T-cell (primary cell): ENCODE data around the gene CNTRL. TPM values are rescaled to one million over a fixed set of nuclear protein-coding genes. Genes with fewer than 3 reads are reported as not detected.

Experiments
- ATAC-seq, 4 experiments: fragments of 200-7000 bp in 3 of 4; fragments of 150-1000 bp in 1 of 4; cut with Tn5 transposase; replicated peaks in 1 of 4; 1 replicate in 3 of 4; 2 replicates in 1 of 4; pipeline ENCODE4 v1.10.0; 2021; ENCODE audit warnings: moderate library complexity in 3 of 4, mild to moderate bottlenecking in 2 of 4, moderate number of reproducible peaks in 1 of 4
- CTCF ChIA-PET, 2 donors: fragments of 300-600 bp; sonication (Branson Sonifier 250); formaldehyde crosslinking; loops; one replicate each; lab custom pipeline; 2022; ENCODE audit warnings: antibody characterized with exemption in 2 of 2; lab: Charles Lee
- POLR2A ChIA-PET, 2 donors: fragments of 300-600 bp; sonication (Branson Sonifier 250); formaldehyde crosslinking; loops; one replicate each; lab custom pipeline; 2022; ENCODE audit warnings: antibody characterized with exemption in 2 of 2; lab: Charles Lee
- DNase-seq, 35 experiments: peaks; one replicate each; pipeline versions ENCODE4 v3.0.0 to v3.0.0-alpha.2; 2013 to 2023
- H3K27ac ChIP-seq: one replicate; pipeline ENCODE4 v1.5.1; 2013; ENCODE audit warnings: low read length
- H3K27me3 ChIP-seq, 2 experiments: replicated peaks in 1 of 2; 1 replicate in 1 of 2; 2 replicates in 1 of 2; pipeline versions ENCODE4 v1.6.1 to v1.7.0; 2013; ENCODE audit warnings: low read length in 1 of 2, mixed read lengths in 1 of 2; ENCODE audit not compliant: control insufficient read depth in 2 of 2, insufficient read depth in 2 of 2; ENCODE audit errors: extremely low read depth in 1 of 2
- H3K36me3 ChIP-seq, 2 donors: 1 replicate in 1 of 2; 2 replicates in 1 of 2; pipeline versions ENCODE4 v1.6.1 to v1.7.0; 2013; ENCODE audit warnings: low read length in 1 of 2; ENCODE audit not compliant: control insufficient read depth in 2 of 2, insufficient read depth in 1 of 2; ENCODE audit errors: extremely low read depth in 1 of 2
- H3K4me1 ChIP-seq, 2 experiments: 1 replicate in 1 of 2; 2 replicates in 1 of 2; pipeline versions ENCODE4 v1.6.1 to v1.7.0; 2013; ENCODE audit warnings: low read length in 2 of 2, mixed read lengths in 1 of 2; ENCODE audit not compliant: insufficient read depth in 2 of 2, control insufficient read depth in 1 of 2; ENCODE audit errors: extremely low read depth in 1 of 2
- H3K4me3 ChIP-seq, 2 donors: 1 replicate in 1 of 2; 2 replicates in 1 of 2; pipeline versions ENCODE4 v1.5.1 to v1.7.0; 2013; ENCODE audit warnings: mild to moderate bottlenecking in 2 of 2, low read length in 1 of 2, moderate library complexity in 1 of 2; ENCODE audit not compliant: control insufficient read depth in 1 of 2; ENCODE audit errors: extremely low read depth in 1 of 2
- H3K9me3 ChIP-seq: 2 replicates; pipeline ENCODE4 v1.7.0; 2013
- H3K27ac Mint-ChIP-seq, 2 donors: one replicate each; pipeline ENCODE4 v1.8.0; 2020 to 2021; ENCODE audit warnings: mild to moderate bottlenecking in 2 of 2, mixed read lengths in 2 of 2
- H3K27me3 Mint-ChIP-seq, 2 donors: one replicate each; pipeline ENCODE4 v1.8.0; 2021 to 2022; ENCODE audit warnings: mixed read lengths in 2 of 2
- H3K36me3 Mint-ChIP-seq: one replicate; pipeline ENCODE4 v1.8.0; 2021; ENCODE audit warnings: mixed read lengths
- H3K4me1 Mint-ChIP-seq, 3 donors: one replicate each; pipeline ENCODE4 v1.8.0; 2020 to 2022; ENCODE audit warnings: mixed read lengths in 3 of 3, mild to moderate bottlenecking in 1 of 3
- H3K4me3 Mint-ChIP-seq, 3 donors: one replicate each; pipeline ENCODE4 v1.8.0; 2020 to 2022; ENCODE audit warnings: mild to moderate bottlenecking in 3 of 3, mixed read lengths in 3 of 3, moderate library complexity in 3 of 3
- H3K9me3 Mint-ChIP-seq, 3 donors: one replicate each; pipeline ENCODE4 v1.8.0; 2020 to 2022; ENCODE audit warnings: mixed read lengths in 3 of 3
- WGBS: methylation state at CpG from one replicate; pipeline ENCODE4 v1.1.5; 2013; ENCODE audit warnings: missing lambda C conversion rate; ENCODE audit not compliant: insufficient coverage; 5-methylcytosine and 5-hydroxymethylcytosine counted together
- total RNA-seq, 35 experiments: library from RNA in 6 of 35; stranded (reverse) in 6 of 35; fragments of 120-200 nt in 1 of 35; gene quantifications; one replicate each; pipeline versions ENCODE4 v1.2.1 to v1.2.4 and lab custom pipeline; 2013 to 2026

CNTRL gene
- total RNA-seq, 5 donors from 2014 or later (not counting 1 experiment from before 2014, with no cell fraction given), result 84.6 to 101 (median 93.7) TPM

GRCh38 chr9:121214005-121214404 is 139.2 kb downstream of the CNTRL start:
- H3K27me3 Mint-ChIP-seq, result no peaks in the 10 kb centered on the region
- Histone ChIP-seq H3K4me3 (no peak overlapping the region), H3K36me3 (peaks cover 2 to 4% of the 10 kb centered on the region in 2 donors), H3K27me3 (no peaks in the 10 kb centered on the region), H3K9me3 (no peaks in the 10 kb centered on the region), H3K27ac (no peak overlapping the region), H3K4me1 (peaks cover 0 to 7% of the 10 kb centered on the region in 2 experiments)
- 93% methylated on average over 2 of the region's 2 CpGs for WGBS
- no peak overlapping the region for H3K4me3 Mint-ChIP-seq
- CTCF ChIA-PET, result interaction anchor here in 1 of 2 donors (1.0 to 1.6 kb wide), 3 partner anchors 28 to 458 kb away, joined by 3 read pairs; no protein-coding TSS in a partner anchor
- POLR2A ChIA-PET, result no interaction called here
- H3K27ac Mint-ChIP-seq, result no peak overlapping the region
- peaks cover 5 to 7% (median 6%) of the 10 kb centered on the region in 3 donors for H3K4me1 Mint-ChIP-seq
- H3K9me3 Mint-ChIP-seq, result no peaks in the 10 kb centered on the region
- DNase-seq (no peak), ATAC-seq (no peak)
- peaks cover 10% of the 10 kb centered on the region for H3K36me3 Mint-ChIP-seq

DNA sequence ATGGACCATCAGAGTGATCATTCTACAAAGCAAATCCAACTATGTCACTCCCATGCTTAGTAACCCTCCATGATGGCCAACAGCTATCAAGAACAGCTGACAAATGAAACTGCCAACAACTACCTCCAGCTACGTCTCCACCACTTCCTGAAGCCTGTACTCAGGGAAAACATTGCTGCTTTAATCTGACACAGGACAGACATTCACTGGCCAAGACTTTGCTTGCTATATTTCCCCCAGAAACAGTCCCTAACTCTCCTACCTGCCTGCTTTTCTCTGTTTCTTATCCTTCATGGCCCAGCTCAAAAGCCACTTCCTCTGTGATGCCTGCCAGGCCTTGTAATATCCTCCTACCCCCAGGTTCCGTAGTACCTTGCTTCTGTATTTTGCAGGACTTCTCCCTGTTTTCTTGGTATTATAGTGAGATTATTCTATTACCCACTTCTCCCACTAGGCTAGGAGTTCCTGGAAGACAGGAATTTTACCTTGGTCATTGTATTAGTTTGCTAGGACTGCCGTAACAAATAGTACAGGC is 141.6 kb downstream of the CNTRL start:
- Histone ChIP-seq H3K27ac (no peak overlapping the region), H3K4me1 (peaks cover 0 to 7% of the 10 kb centered on the region in 2 experiments), H3K36me3 (peaks cover 0 to 4% of the 10 kb centered on the region in 2 donors), H3K4me3 (no peak overlapping the region), H3K9me3 (no peaks in the 10 kb centered on the region), H3K27me3 (no peaks in the 10 kb centered on the region)
- peaks cover 15% of the 10 kb centered on the region for H3K36me3 Mint-ChIP-seq
- ChIA-PET POLR2A (no interaction called here), CTCF (interaction anchor here in 1 of 2 donors (0.6 to 0.8 kb wide), 2 partner anchors 30 to 384 kb away, joined by 3 to 5 read pairs; no protein-coding TSS in a partner anchor)
- no peaks in the 10 kb centered on the region for H3K9me3 Mint-ChIP-seq
- ATAC-seq (no peak), DNase-seq (no peak)
- peaks cover 5 to 7% (median 6%) of the 10 kb centered on the region in 3 donors for H3K4me1 Mint-ChIP-seq
- H3K27ac Mint-ChIP-seq, result no peak overlapping the region
- 79% methylated on average over 1 of the region's 3 CpGs for WGBS
- H3K27me3 Mint-ChIP-seq, result no peaks in the 10 kb centered on the region
- no peak overlapping the region for H3K4me3 Mint-ChIP-seq

DNA sequence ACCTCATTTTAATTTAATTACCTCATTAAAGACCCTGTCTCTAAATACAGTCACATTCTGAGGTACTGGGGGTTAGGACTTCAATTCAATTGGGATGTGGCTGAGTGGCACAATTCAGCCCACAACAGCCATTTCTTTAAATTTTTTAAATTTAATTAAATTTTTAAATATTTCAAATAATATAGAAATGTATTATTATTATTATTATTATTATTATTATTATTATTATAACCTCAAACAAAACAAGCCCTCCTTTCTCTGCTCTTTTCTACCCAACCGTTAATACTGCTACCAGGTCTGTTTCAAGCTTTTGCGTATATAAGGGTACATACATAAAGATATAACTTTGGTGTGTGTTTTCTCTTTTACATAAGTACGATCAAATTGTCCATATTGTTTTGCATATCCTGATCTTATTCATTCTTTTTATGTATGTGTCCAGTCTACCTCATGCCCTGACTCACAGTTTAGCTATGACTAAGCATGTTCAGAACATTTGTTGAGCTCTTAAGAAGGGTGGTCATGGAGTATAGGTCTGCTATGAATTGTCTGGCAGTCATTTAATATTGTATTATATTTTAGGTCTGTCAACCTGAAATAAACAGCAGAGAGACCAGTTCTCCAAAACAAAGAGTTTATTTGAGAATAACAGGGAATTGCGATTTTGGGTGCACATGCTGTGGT is 143.0 kb downstream of the CNTRL start:
- peaks cover 0 to 4% of the 10 kb centered on the region in 2 donors for H3K36me3 ChIP-seq
- Mint-ChIP-seq H3K27ac (no peak overlapping the region), H3K36me3 (peaks cover 15% of the 10 kb centered on the region), H3K9me3 (no peaks in the 10 kb centered on the region), H3K4me1 (peaks cover 5 to 7% (median 6%) of the 10 kb centered on the region in 3 donors), H3K27me3 (no peaks in the 10 kb centered on the region), H3K4me3 (no peak overlapping the region)
- DNase-seq (no peak), ATAC-seq (no peak)
- H3K9me3 ChIP-seq, result no peaks in the 10 kb centered on the region
- H3K4me3 ChIP-seq, result no peak overlapping the region
- ChIA-PET POLR2A (no interaction called here), CTCF (no interaction called here)
- 88% methylated on average over 1 of the region's 4 CpGs for WGBS
- peaks cover 0 to 6% of the 10 kb centered on the region in 2 experiments for H3K4me1 ChIP-seq
- H3K27ac ChIP-seq, result no peak overlapping the region
- no peaks in the 10 kb centered on the region for H3K27me3 ChIP-seq

- no peaks in the 10 kb centered on the region for H3K4me1 ChIP-seq
- POLR2A ChIA-PET, result no interaction called here
- no peaks in the 10 kb centered on the region for H3K9me3 Mint-ChIP-seq
- no peak overlapping the region for H3K27ac Mint-ChIP-seq
- ATAC-seq (no peak), DNase-seq (no peak)
- no peaks in the 10 kb centered on the region for H3K9me3 ChIP-seq
- no peak overlapping the region for H3K27ac ChIP-seq
- H3K27me3 Mint-ChIP-seq, result no peaks in the 10 kb centered on the region
- H3K4me3 Mint-ChIP-seq, result no peak overlapping the region
- CTCF ChIA-PET, result no interaction called here
- no peaks in the 10 kb centered on the region for H3K27me3 ChIP-seq
- peaks cover 15% of the 10 kb centered on the region for H3K36me3 Mint-ChIP-seq
- H3K4me1 Mint-ChIP-seq, result peaks cover under 1 to 5% (median 2%) of the 10 kb centered on the region in 3 donors
- no peak overlapping the region for H3K4me3 ChIP-seq
- WGBS, result 92% methylated on average over 8 of the region's 8 CpGs
- H3K36me3 ChIP-seq, result peaks cover 0 to 4% of the 10 kb centered on the region in 2 donors
Observed at GRCh38 chr9:121218357-121219027, 143.7 kb downstream of the CNTRL start.

DNA sequence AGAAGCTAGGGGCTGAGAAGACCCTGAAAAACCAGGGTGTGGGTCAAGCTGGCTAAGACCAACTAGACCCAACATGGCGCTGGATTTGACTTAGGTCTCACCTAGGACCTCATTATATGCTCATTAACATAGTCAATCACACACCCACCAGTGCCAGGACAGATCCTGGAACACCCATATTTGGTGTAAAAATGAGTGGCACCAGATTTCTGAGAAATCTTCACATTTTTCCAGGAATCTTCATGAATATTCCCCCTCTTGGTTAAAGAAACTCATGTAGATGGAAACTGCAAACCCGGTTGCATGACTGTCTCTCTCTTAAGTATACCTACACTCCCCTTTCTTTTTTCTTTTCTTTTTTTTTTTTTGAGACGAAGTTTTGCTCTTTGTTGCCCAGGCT is 144.8 kb downstream of the CNTRL start:
- Histone ChIP-seq H3K36me3 (peaks cover 0 to 4% of the 10 kb centered on the region in 2 donors), H3K4me3 (no peak overlapping the region), H3K27ac (no peak overlapping the region), H3K4me1 (no peaks in the 10 kb centered on the region), H3K27me3 (no peaks in the 10 kb centered on the region), H3K9me3 (no peaks in the 10 kb centered on the region)
- Mint-ChIP-seq H3K36me3 (peaks cover 15% of the 10 kb centered on the region), H3K27ac (no peak overlapping the region), H3K4me3 (no peak overlapping the region), H3K4me1 (peaks cover 0 to 5% (median 0%) of the 10 kb centered on the region in 3 donors), H3K9me3 (no peaks in the 10 kb centered on the region), H3K27me3 (no peaks in the 10 kb centered on the region)
- DNase-seq (no peak), ATAC-seq (no peak)
- CTCF ChIA-PET, result no interaction called here
- WGBS, result 63% methylated on average over 1 of the region's 3 CpGs
- POLR2A ChIA-PET, result no interaction called here

DNA sequence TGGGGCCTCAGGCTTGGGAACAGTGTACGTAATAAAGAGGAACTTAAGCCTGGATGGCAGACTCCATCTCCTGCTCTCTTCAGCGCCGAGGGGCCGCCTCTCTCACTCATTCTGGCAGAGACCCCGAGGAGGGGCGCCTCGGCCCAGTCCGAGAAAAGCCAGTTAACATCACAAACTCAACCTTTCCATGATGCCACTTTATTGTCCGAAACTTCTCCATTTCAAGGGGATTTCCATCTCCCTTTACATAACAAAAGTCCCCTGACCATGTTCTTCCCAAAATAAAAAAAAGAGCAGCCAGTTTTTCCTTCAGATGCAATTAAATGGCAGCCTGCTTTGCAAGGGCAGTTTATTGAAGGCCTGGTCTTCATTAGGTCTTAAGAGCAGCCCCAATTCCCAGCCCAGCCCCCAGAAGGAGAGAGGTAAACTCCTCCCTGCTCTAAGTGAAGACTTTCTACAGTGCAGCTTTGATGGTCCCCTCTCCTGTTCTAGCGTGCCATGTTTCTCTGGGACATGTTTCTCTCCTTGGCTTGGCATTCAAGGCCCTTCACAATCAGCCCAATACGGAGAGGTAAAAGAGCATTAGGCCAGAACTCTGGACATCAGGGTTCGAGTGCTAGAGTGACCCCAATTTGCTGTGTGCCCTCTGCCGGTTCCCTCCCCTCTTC is 146.4 kb downstream of the CNTRL start:
- no peak overlapping the region for H3K4me3 ChIP-seq
- H3K4me1 Mint-ChIP-seq, result peaks cover 0 to 4% (median 0%) of the 10 kb centered on the region in 3 donors
- DNase-seq (no peak), ATAC-seq (no peak)
- H3K9me3 ChIP-seq, result no peaks in the 10 kb centered on the region
- H3K36me3 ChIP-seq, result peaks cover 0 to 4% of the 10 kb centered on the region in 2 donors
- H3K36me3 Mint-ChIP-seq, result peaks cover 14% of the 10 kb centered on the region
- WGBS, result 82% methylated on average over 9 of the region's 13 CpGs
- no peaks in the 10 kb centered on the region for H3K27me3 ChIP-seq
- ChIA-PET CTCF (no interaction called here), POLR2A (no interaction called here)
- H3K4me3 Mint-ChIP-seq, result no peak overlapping the region
- no peak overlapping the region for H3K27ac ChIP-seq
- no peak overlapping the region for H3K27ac Mint-ChIP-seq
- no peaks in the 10 kb centered on the region for H3K27me3 Mint-ChIP-seq
- H3K4me1 ChIP-seq, result no peaks in the 10 kb centered on the region
- no peaks in the 10 kb centered on the region for H3K9me3 Mint-ChIP-seq
